ENCODE measurements around the gene PARVG. TPM values are rescaled to one million over a fixed set of nuclear protein-coding genes. Genes with fewer than 3 reads are reported as not detected.

PARVG gene
- polyA plus RNA-seq, 2 of the 4 experiments (the other 2 are of a cell fraction), result not detected

DNA sequence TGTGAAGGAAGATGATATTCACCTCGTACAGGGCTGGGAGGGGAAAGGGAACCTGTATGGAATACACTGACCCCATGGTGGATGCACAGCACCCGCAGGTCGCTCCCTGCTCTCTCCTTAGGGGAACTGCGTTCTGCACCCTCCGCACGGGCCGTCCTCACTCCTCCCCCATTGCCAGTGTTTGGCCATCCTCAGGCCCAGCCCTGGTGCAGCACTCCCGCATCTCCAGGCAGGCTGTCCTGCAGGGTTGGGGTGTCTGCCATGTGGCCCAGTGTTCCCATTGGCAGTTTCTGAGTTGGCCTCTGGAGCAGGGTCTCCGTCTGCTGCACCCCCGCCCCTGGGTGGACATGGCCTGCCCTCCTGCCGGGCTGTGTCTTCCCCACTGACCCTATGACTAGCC, 19.1 kb upstream of the PARVG start:
- no peak for TF ChIP-seq JUNB (IDR thresholded peaks at IDR 0.05)
- DNase-seq (ENCODE audit: low read depth in 1 of 2, low spot score in 1 of 2) (no peak), FAIRE-seq (no peak), ATAC-seq (no peak)
- Histone ChIP-seq H3K4me2 (no peak overlapping the region), H3K4me1 (no peaks in the 10 kb centered on the region), H3K27ac (no peak overlapping the region), H3K9me3 (no peaks in the 10 kb centered on the region), H3K4me3 (no peak overlapping the region)
- POLR2A ChIA-PET, result no interaction called here
- CTCF ChIA-PET, result no interaction called here
- 90% methylated on average over 2 of the region's 11 CpGs for WGBS (ENCODE audit: missing lambda C conversion rate)

DNA sequence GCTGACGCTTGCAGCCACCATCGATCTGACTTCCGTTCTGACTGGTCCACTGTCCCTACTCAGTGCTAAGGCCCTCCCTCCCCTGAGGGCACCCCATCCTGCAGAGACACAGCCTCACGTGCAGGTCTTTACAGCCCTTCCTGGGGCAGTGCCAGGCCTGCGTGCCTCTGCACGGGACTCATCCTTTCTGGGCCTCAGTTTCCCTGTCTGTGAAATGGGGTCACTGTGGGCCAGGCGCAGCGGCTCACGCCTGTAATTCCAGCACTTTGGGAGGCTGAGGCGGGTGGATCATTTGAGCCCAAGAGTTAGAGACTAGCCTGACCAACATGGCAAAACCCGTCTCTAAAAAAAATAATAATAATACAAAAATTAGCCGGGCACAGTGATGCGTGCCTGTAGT, 17.8 kb upstream of the PARVG start:
- TF ChIP-seq SMC3 (IDR thresholded peaks at IDR 0.05), result no peak
- no peak for TF ChIP-seq NR3C1 (IDR thresholded peaks at IDR 0.05)
- TF ChIP-seq, protein P1, sequence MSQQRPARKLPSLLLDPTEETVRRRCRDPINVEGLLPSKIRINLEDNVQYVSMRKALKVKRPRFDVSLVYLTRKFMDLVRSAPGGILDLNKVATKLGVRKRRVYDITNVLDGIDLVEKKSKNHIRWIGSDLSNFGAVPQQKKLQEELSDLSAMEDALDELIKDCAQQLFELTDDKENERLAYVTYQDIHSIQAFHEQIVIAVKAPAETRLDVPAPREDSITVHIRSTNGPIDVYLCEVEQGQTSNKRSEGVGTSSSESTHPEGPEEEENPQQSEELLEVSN (IDR thresholded peaks at IDR 0.05; ENCODE audit: borderline replicate concordance, low read depth), result no peak
- TF ChIP-seq ZFP36 (IDR thresholded peaks at IDR 0.05; ENCODE audit: borderline replicate concordance, partially characterized antibody), result no peak
- TF ChIP-seq ZNF302 (CRISPR knock-in tag; IDR thresholded peaks at IDR 0.05), result no peak
- TF ChIP-seq MAFK (IDR thresholded peaks at IDR 0.05; ENCODE audit: partially characterized antibody), result no peak
- TF ChIP-seq NPAS2 (CRISPR knock-in tag; IDR thresholded peaks at IDR 0.05; ENCODE audit: borderline replicate concordance), result no peak
- no peak for TF ChIP-seq RNF2 (IDR thresholded peaks at IDR 0.05; ENCODE audit: borderline replicate concordance, low read depth)
- FAIRE-seq, result no peak
- no peaks in the 10 kb centered on the region for H3K9me3 ChIP-seq
- ATAC-seq, result no peak
- no peak for DNase-seq (ENCODE audit: low read depth in 1 of 2, low spot score in 1 of 2)
- ChIA-PET CTCF (no interaction called here), POLR2A (no interaction called here)
- no peak overlapping the region for H3K27ac ChIP-seq
- H3K4me3 ChIP-seq, result no peak overlapping the region
- H3K4me1 ChIP-seq, result no peaks in the 10 kb centered on the region
- no peak overlapping the region for H3K4me2 ChIP-seq
- 93% methylated on average over 8 of the region's 13 CpGs for WGBS (ENCODE audit: missing lambda C conversion rate)

DNA sequence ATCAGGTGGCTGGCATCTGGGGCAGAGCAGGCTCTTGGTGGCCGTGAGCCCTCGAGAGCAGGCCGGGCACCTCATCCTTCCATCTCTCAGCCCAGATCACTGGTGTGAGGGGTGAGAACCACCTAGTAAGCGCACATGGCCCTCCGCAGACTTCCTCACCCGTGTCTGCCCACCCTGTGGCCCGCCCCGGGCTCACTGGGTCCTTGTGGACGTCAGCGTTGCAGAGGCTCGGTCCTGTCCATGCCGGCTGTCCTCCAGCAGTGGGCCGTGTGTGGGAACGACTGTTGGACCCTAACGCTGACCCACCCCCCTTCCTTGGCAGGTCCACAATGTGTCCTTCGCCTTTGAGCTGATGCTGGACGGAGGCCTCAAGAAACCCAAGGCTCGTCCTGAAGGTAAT, 17.2 kb upstream of the PARVG start:
- CTCF ChIA-PET, result no interaction called here

GRCh38 chr22:44164031-44164430, 16.7 kb upstream of the PARVG start:
- no peak for FAIRE-seq
- CTCF ChIA-PET, result no interaction called here
- WGBS (ENCODE audit: missing lambda C conversion rate), result 91% methylated on average over 6 of the region's 11 CpGs

More for the DNA sequence above, 17.2 kb upstream of the PARVG start:
- DNase-seq (ENCODE audit: low read depth in 1 of 2, low spot score in 1 of 2) (no peak), FAIRE-seq (no peak), ATAC-seq (no peak)
- Histone ChIP-seq H3K4me1 (no peaks in the 10 kb centered on the region), H3K4me3 (no peak overlapping the region), H3K27ac (no peak overlapping the region), H3K4me2 (no peak overlapping the region), H3K9me3 (no peaks in the 10 kb centered on the region)
- TF ChIP-seq EHF (CRISPR knock-in tag; IDR thresholded peaks at IDR 0.05) (no peak), CEBPB (IDR thresholded peaks at IDR 0.05) (no peak)
- POLR2A ChIA-PET, result no interaction called here
- WGBS (ENCODE audit: missing lambda C conversion rate), result 91% methylated on average over 8 of the region's 18 CpGs

GRCh38 chr22:44165286-44165874, 15.3 kb upstream of the PARVG start:
- Histone ChIP-seq H3K4me2 (no peak overlapping the region), H3K27ac (no peak overlapping the region), H3K4me3 (no peak overlapping the region), H3K9me3 (no peaks in the 10 kb centered on the region), H3K4me1 (no peaks in the 10 kb centered on the region)
- 96% methylated on average over 7 of the region's 15 CpGs for WGBS (ENCODE audit: missing lambda C conversion rate)
- DNase-seq (ENCODE audit: low read depth in 1 of 2, low spot score in 1 of 2) (no peak), ATAC-seq (no peak), FAIRE-seq (no peak)
- ChIA-PET CTCF (interaction anchor here (1.1 to 1.3 kb wide), 2 partner anchors 169 to 172 kb away, joined by 3 read pairs; no protein-coding TSS in a partner anchor), POLR2A (no interaction called here)
- TF ChIP-seq BHLHE40 (IDR thresholded peaks at IDR 0.05; ENCODE audit: low read depth, low read length) (no peak), JUN (IDR thresholded peaks at IDR 0.05) (no peak), SMC3 (IDR thresholded peaks at IDR 0.05) (no peak), NPAS2 (CRISPR knock-in tag; IDR thresholded peaks at IDR 0.05; ENCODE audit: borderline replicate concordance) (no peak), NR3C1 (IDR thresholded peaks at IDR 0.05) (no peak), EHMT2 (IDR thresholded peaks at IDR 0.05; ENCODE audit: low read depth) (no peak), SREBF2 (IDR thresholded peaks at IDR 0.05) (no peak), HOXA7 (CRISPR knock-in tag; IDR thresholded peaks at IDR 0.05) (no peak), HOXB5 (CRISPR knock-in tag; IDR thresholded peaks at IDR 0.05) (no peak), PHF8 (IDR thresholded peaks at IDR 0.05; ENCODE audit: borderline replicate concordance, low read depth) (no peak), RNF2 (IDR thresholded peaks at IDR 0.05; ENCODE audit: borderline replicate concordance, low read depth) (no peak), BCL3 (IDR thresholded peaks at IDR 0.05) (no peak)
- TF ChIP-seq, protein P2, sequence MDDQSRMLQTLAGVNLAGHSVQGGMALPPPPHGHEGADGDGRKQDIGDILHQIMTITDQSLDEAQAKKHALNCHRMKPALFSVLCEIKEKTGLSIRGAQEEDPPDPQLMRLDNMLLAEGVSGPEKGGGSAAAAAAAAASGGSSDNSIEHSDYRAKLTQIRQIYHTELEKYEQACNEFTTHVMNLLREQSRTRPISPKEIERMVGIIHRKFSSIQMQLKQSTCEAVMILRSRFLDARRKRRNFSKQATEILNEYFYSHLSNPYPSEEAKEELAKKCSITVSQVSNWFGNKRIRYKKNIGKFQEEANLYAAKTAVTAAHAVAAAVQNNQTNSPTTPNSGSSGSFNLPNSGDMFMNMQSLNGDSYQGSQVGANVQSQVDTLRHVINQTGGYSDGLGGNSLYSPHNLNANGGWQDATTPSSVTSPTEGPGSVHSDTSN (IDR thresholded peaks at IDR 0.05), result no peak

More at GRCh38 chr22:44164031-44164430, 16.7 kb upstream of the PARVG start:
- Histone ChIP-seq H3K9me3 (no peaks in the 10 kb centered on the region), H3K4me2 (no peak overlapping the region), H3K4me1 (no peaks in the 10 kb centered on the region), H3K4me3 (no peak overlapping the region), H3K27ac (no peak overlapping the region)
- DNase-seq (ENCODE audit: low read depth in 1 of 2, low spot score in 1 of 2) (no peak), ATAC-seq (no peak)
- no peak for TF ChIP-seq CHD4 (IDR thresholded peaks at IDR 0.05; ENCODE audit: borderline replicate concordance)
- no peak for TF ChIP-seq RAD21 (conservative IDR thresholded peaks at IDR 0.05 in 1 of 2, IDR thresholded peaks at IDR 0.05 in 1 of 2)
- no peak for TF ChIP-seq MYC (IDR thresholded peaks at IDR 0.05; ENCODE audit: borderline replicate concordance, low read length)
- TF ChIP-seq, protein P1 (IDR thresholded peaks at IDR 0.05; ENCODE audit: borderline replicate concordance, low read depth), result no peak
- TF ChIP-seq EHMT2 (IDR thresholded peaks at IDR 0.05; ENCODE audit: low read depth), result no peak
- no peak for TF ChIP-seq ESRRA (IDR thresholded peaks at IDR 0.05; ENCODE audit: borderline replicate concordance, low read length)
- TF ChIP-seq GATA3 (IDR thresholded peaks at IDR 0.05; ENCODE audit: borderline replicate concordance), result no peak
- TF ChIP-seq HDAC2 (IDR thresholded peaks at IDR 0.05), result no peak
- no peak for TF ChIP-seq KDM5A (IDR thresholded peaks at IDR 0.05)
- no peak for TF ChIP-seq CBX8 (IDR thresholded peaks at IDR 0.05)
- no peak for TF ChIP-seq RARB (CRISPR knock-in tag; IDR thresholded peaks at IDR 0.05)
- TF ChIP-seq EP300 (IDR thresholded peaks at IDR 0.05), result no peak
- no peak for TF ChIP-seq POLR2AphosphoS2 (conservative IDR thresholded peaks at IDR 0.05; ENCODE audit: low read length)
- TF ChIP-seq ZC3H11A (IDR thresholded peaks at IDR 0.05), result no peak
- POLR2A ChIA-PET, result no interaction called here

Measured in A549 (cell line).